Measurements from ENCODE around the gene GALNS.

Gene GALNS

DNA sequence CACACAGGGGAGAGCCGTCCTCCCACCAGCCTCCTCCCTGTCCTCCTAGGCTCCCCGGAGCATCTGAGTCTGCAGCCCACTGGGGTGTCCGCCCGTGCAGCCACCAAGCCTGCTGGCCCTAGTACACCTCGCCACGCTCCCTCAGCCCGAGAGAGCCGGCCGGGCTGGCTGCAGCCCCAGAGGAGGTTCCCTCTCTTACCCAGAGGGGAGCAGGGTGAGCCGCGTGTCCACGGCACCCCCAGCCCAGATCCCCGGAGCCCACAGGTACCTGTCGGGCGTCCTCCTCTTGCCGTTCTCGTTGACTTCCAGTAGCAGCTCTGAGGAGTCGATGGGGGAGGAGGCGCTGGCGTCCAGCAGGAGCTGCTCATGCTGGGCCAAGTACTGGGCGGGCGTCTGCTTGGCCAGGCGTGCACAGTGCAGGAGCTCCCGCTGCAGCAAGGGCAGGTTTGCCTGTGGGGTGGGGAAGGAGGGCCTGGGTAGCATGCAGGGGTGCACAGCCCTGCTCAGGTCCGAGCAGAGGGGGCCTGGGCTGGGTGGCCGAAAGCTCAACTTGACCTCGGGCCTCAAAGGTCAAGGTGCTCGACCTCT, 29.0 kb upstream of the GALNS start:
- TF ChIP-seq EZH2 (IDR thresholded peaks at IDR 0.05) (no peak), FOXP2 (optimal IDR thresholded peaks at IDR 0.05; ENCODE audit: control extremely low read depth, extremely low read length, insufficient read depth) (no peak), POLR2AphosphoS5 (IDR thresholded peaks at IDR 0.05; ENCODE audit: borderline replicate concordance, low read depth, low read length) (no peak)
- Histone ChIP-seq H3K9ac (ENCODE audit: insufficient read length) (no peak overlapping the region), H3K4me3 (no peak overlapping the region), H3K9me3 (ENCODE audit: low read depth, low read length) (no peaks in the 10 kb centered on the region), H3K27ac (no peak overlapping the region), H3K36me3 (ENCODE audit: insufficient read depth, low read length) (no peaks in the 10 kb centered on the region)
- no peak for DNase-seq (ENCODE audit: low read depth, low spot score)

DNA sequence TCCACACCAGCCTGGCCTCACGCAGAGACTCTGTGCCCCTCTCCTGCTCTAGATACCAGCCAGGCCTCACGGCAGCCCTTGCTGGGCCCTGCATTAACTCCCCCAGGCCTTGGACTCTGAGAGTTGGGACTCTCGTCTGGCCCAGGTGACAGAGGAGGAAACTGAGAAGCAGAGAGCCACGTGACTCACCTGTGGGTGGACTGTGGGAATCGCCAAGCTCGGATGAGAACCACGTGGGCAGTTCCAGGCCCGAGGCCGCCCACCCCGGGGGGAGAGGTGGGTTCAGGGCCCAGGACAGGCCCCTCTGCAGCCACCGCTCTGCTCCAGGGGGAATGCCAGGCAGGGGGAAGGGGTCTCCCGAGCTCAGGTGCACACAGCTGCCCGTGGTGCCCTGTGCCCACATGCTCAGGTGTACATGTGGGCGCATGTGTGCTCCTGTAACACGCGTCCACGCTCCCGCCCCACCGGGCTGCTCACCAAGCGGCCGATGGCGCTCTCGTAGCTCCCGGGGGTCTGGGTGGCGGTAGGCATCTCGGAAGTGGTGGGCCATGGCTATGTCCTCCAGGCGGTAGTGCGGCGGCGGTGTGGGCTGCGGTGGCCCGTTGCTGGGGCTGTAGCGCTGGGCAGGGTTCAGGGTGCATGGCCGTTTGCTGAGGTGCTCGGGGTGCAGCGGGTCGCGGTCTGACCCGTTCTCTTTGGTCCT, 28.0 kb upstream of the GALNS start:
- H3K27ac ChIP-seq: no peak overlapping the region
- no peaks in the 10 kb centered on the region for H3K36me3 ChIP-seq (ENCODE audit: insufficient read depth, low read length)
- no peaks in the 10 kb centered on the region for H3K9me3 ChIP-seq (ENCODE audit: low read depth, low read length)
- no peak for TF ChIP-seq POLR2AphosphoS5 (IDR thresholded peaks at IDR 0.05; ENCODE audit: borderline replicate concordance, low read depth, low read length)
- TF ChIP-seq FOXP2 (optimal IDR thresholded peaks at IDR 0.05; ENCODE audit: control extremely low read depth, extremely low read length, insufficient read depth): no peak
- no peak for TF ChIP-seq EZH2 (IDR thresholded peaks at IDR 0.05)
- no peak overlapping the region for H3K4me3 ChIP-seq
- H3K9ac ChIP-seq (ENCODE audit: insufficient read length): no peak overlapping the region
- no peak for DNase-seq (ENCODE audit: low read depth, low spot score)

DNA sequence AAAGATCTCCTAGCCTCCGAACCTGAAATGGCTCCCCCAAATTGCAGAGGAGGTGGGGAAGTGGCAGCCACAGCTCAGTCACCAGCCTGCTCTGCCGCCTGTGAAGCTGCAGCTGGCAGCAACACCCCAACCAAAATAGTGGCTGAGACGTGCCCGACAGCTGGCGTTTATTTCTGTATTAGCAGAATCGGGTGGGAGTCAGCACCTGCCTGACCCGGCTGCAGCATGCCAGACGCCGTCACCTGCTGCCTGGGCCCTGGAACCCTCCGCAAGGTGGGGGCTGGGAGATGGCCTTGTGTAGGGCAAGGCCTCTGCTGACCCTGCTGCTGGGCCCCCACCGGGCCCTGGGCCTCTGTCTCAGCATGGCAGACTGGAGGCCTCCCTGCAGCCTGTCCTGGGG, 27.2 kb upstream of the GALNS start:
- DNase-seq (ENCODE audit: low read depth, low spot score): no peak
- no peak overlapping the region for H3K27ac ChIP-seq
- no peak overlapping the region for H3K4me3 ChIP-seq
- no peaks in the 10 kb centered on the region for H3K9me3 ChIP-seq (ENCODE audit: low read depth, low read length)
- no peak overlapping the region for H3K9ac ChIP-seq (ENCODE audit: insufficient read length)
- no peaks in the 10 kb centered on the region for H3K36me3 ChIP-seq (ENCODE audit: insufficient read depth, low read length)
- TF ChIP-seq EZH2 (IDR thresholded peaks at IDR 0.05): no peak
- no peak for TF ChIP-seq FOXP2 (optimal IDR thresholded peaks at IDR 0.05; ENCODE audit: control extremely low read depth, extremely low read length, insufficient read depth)
- TF ChIP-seq POLR2AphosphoS5 (IDR thresholded peaks at IDR 0.05; ENCODE audit: borderline replicate concordance, low read depth, low read length): no peak

DNA sequence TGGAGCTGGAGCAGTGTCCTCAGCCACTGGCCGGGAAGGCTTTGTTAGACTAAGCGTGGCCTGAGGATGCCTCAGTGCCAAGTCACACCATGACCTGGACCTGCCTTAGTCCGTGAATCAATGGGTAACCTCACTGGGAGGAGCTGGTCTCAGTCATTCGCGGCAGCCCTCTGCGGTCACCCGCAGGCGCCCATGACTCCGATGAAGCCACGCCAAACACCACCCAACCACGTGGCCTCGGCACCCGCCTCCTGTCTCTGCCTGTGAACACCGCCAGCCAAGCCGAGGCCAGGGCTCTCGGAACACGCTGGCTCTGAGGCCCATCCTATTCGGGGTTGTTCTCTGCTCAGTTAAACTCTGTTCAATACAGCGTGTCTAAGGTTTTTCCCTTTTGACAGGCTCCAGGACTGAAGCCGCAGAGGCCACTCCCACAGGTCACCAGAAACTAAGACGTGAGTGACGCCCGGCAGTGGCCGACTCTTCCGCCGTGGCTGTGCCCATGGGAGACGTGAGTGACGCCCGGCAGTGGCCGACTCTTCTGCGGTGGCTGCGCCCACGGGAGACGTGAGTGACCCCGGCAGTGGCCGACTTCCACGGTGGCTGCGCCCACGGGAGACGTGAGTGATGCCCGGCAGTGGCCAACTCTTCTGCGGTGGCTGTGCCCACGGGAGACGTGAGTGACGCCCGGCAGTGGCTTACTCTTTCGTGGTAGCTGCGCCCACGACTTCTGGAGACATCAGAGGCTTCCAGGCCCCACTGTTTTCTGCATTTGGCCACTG, 26.6 kb upstream of the GALNS start:
- TF ChIP-seq FOXP2 (optimal IDR thresholded peaks at IDR 0.05; ENCODE audit: control extremely low read depth, extremely low read length, insufficient read depth) (no peak), EZH2 (IDR thresholded peaks at IDR 0.05) (no peak), POLR2AphosphoS5 (IDR thresholded peaks at IDR 0.05; ENCODE audit: borderline replicate concordance, low read depth, low read length) (no peak)
- no peak overlapping the region for H3K4me3 ChIP-seq
- H3K27ac ChIP-seq: no peak overlapping the region
- DNase-seq (ENCODE audit: low read depth, low spot score): no peak
- no peaks in the 10 kb centered on the region for H3K36me3 ChIP-seq (ENCODE audit: insufficient read depth, low read length)
- H3K9me3 ChIP-seq (ENCODE audit: low read depth, low read length): no peaks in the 10 kb centered on the region
- no peak overlapping the region for H3K9ac ChIP-seq (ENCODE audit: insufficient read length)

DNA sequence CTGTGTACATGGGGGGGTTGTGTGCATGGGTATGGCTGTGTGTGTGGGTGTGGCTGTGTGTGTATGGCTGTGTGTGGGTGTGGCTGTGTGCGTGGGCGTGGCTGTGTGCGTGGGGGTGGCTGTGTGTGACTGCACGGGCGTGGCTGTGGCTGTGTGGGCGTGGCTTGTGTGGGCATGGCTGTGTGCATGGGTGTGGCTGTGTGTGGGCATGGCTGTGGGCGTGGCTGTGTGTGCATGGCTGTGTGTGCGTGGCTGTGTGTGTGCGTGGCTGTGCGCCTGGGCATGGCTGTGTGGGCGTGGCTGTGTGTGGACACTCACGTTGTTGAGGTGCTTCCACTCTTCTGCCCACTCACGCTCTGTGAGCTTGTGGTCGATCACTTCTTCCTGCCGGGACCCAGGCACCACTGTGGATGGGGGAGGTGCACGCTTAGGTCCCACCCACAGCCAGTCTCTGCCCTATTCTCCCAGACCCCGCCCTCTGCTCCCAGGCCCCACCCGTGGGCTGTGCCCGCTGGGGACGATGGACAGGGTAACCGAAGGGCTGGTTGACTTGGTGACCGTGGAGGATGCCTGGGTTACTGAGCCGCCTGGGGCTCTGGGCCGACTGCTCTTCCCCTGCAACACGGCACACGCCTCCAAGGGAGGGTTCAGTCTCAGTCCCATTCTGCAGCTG, 25.7 kb upstream of the GALNS start:
- no peak overlapping the region for H3K9ac ChIP-seq (ENCODE audit: insufficient read length)
- no peak for DNase-seq (ENCODE audit: low read depth, low spot score)
- no peaks in the 10 kb centered on the region for H3K36me3 ChIP-seq (ENCODE audit: insufficient read depth, low read length)
- H3K9me3 ChIP-seq (ENCODE audit: low read depth, low read length): no peaks in the 10 kb centered on the region
- H3K4me3 ChIP-seq: no peak overlapping the region
- TF ChIP-seq EZH2 (IDR thresholded peaks at IDR 0.05) (no peak), POLR2AphosphoS5 (IDR thresholded peaks at IDR 0.05; ENCODE audit: borderline replicate concordance, low read depth, low read length) (no peak), FOXP2 (optimal IDR thresholded peaks at IDR 0.05; ENCODE audit: control extremely low read depth, extremely low read length, insufficient read depth) (no peak)
- no peak overlapping the region for H3K27ac ChIP-seq

DNA sequence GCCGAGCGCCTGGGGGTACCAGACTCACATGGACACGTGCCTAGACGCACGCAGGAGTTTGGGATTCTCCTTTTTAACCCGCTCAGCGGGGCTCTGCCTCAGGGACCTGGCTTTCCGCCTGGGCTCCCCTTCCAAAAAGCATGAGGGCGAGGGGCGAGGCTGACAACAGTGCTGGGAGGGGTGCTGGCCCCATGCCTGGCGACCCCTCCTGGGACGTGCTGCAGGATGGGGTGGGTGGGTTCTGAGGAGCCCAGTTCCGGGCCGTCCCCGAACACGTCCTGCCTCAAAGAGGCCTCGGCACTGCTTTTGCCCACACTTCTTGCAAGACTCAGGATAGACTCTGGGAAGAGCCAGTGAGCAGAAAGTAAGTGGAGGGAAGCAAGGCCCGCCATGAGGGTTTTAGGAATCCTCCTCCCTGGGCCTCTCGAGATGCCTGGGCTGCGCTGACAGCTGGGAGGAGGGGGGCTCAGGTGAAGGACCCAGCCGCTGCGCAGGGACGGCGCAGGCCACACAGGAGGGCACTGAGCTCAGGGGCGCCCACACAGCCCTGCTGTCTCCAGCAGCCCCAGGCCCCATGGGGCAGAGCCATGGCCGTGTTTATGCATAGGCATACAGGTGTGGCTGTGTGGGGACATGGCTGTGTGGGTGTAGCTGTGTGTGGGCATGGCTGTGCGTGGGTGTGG, 25.1 kb upstream of the GALNS start:
- no peak overlapping the region for H3K27ac ChIP-seq
- no peak for DNase-seq (ENCODE audit: low read depth, low spot score)
- H3K9me3 ChIP-seq (ENCODE audit: low read depth, low read length): no peaks in the 10 kb centered on the region
- TF ChIP-seq FOXP2 (optimal IDR thresholded peaks at IDR 0.05; ENCODE audit: control extremely low read depth, extremely low read length, insufficient read depth): no peak
- no peak for TF ChIP-seq POLR2AphosphoS5 (IDR thresholded peaks at IDR 0.05; ENCODE audit: borderline replicate concordance, low read depth, low read length)
- no peak for TF ChIP-seq EZH2 (IDR thresholded peaks at IDR 0.05)
- no peak overlapping the region for H3K9ac ChIP-seq (ENCODE audit: insufficient read length)
- H3K4me3 ChIP-seq: no peak overlapping the region
- no peaks in the 10 kb centered on the region for H3K36me3 ChIP-seq (ENCODE audit: insufficient read depth, low read length)

DNA sequence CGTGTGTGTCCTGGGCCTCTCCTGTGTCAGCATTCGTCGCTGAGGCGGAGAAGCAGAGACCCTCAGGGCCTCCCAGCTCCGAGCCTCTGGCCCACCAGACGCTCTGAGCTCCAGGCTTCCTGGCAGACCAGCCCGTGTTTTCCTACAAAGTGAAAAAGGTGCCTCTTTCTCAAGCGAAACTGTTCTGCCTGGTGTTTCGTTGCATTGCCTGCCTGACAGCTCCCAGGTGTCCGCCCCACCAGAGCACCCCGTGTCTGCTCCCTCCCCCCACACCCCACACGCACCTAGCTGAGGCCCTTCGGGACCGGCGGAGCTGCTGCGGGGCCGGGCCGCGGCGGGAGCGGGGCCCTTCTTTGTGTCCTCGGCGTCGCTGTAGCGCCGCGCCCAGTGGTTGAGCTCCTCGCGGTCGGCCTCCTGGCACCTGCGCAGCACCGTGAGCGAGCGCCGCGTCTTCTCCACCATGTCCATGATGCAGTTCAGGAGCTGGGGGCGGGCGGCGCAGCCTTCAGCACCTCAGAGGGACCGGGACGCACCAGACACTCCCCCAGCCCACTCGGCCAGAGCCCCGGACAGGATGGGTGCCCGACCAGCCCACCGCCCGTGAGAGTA, 24.4 kb upstream of the GALNS start:
- H3K36me3 ChIP-seq (ENCODE audit: insufficient read depth, low read length): no peaks in the 10 kb centered on the region
- TF ChIP-seq FOXP2 (optimal IDR thresholded peaks at IDR 0.05; ENCODE audit: control extremely low read depth, extremely low read length, insufficient read depth) (no peak), POLR2AphosphoS5 (IDR thresholded peaks at IDR 0.05; ENCODE audit: borderline replicate concordance, low read depth, low read length) (no peak), EZH2 (IDR thresholded peaks at IDR 0.05) (no peak)
- H3K4me3 ChIP-seq: no peak overlapping the region
- H3K9ac ChIP-seq (ENCODE audit: insufficient read length): no peak overlapping the region
- no peaks in the 10 kb centered on the region for H3K9me3 ChIP-seq (ENCODE audit: low read depth, low read length)
- no peak for DNase-seq (ENCODE audit: low read depth, low spot score)
- H3K27ac ChIP-seq: no peak overlapping the region

Data from SK-N-MC (cell line).